HG03469 (cell line): ENCODE measurements around the gene SLC13A2.
"Not testable (repeated sequence)": the region's sequence is repeated elsewhere in the genome, so short reads cannot be mapped to it uniquely, and the experiment has no call there.

Source experiments
- ATAC-seq: cut with Tn5 transposase; IDR thresholded peaks from one replicate; pipeline ENCODE4 v1.9.1; 2021; ENCODE audit warnings: mild to moderate bottlenecking, moderate library complexity, moderate number of reproducible peaks; ENCODE audit not compliant: unreplicated experiment

SLC13A2 gene, protein sequence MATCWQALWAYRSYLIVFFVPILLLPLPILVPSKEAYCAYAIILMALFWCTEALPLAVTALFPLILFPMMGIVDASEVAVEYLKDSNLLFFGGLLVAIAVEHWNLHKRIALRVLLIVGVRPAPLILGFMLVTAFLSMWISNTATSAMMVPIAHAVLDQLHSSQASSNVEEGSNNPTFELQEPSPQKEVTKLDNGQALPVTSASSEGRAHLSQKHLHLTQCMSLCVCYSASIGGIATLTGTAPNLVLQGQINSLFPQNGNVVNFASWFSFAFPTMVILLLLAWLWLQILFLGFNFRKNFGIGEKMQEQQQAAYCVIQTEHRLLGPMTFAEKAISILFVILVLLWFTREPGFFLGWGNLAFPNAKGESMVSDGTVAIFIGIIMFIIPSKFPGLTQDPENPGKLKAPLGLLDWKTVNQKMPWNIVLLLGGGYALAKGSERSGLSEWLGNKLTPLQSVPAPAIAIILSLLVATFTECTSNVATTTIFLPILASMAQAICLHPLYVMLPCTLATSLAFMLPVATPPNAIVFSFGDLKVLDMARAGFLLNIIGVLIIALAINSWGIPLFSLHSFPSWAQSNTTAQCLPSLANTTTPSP

DNA sequence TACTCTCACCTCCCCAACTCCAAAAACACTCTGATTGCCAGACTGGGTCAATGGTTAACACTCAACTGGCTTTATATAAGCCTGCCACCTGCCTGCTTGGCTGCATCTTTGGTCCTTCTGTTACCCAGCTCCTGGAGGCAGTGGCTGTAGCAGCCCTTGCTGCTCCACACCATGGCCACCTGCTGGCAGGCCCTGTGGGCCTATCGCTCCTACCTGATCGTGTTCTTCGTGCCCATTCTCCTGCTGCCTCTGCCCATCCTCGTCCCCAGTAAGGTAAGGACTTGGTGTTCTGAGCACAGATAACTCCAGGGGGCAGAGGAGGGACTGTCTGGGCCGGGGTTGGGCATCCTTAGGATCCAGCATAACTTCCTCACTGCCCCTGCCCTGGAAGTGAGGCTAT is at the start of gene SLC13A2:
SLC13A2 (plus strand) TSS at position 103 of the 400 bp plus-strand sequence; CDS start at position 172, 69 bp downstream.
- ATAC-seq = no peak

DNA sequence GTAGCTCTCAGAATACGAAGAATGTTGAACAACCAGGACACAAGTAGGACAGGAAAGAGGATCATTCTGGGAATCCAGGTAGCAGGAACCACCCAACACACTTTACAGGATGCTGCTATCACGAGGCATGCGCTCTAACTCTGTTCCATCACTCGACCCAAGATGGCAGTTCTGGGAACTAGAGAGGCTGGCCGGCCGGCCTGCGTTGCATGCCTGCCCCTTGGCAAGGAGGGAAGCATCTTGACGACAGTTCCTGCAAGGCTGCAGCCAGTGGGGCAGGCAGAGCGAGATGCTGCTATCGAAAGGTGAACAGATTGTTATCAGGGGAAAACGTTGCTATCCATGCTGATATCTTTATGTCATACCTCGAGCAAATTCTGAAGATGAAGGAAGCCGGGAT is 48.2 kb upstream of the SLC13A2 start:
- ATAC-seq = no peak

DNA sequence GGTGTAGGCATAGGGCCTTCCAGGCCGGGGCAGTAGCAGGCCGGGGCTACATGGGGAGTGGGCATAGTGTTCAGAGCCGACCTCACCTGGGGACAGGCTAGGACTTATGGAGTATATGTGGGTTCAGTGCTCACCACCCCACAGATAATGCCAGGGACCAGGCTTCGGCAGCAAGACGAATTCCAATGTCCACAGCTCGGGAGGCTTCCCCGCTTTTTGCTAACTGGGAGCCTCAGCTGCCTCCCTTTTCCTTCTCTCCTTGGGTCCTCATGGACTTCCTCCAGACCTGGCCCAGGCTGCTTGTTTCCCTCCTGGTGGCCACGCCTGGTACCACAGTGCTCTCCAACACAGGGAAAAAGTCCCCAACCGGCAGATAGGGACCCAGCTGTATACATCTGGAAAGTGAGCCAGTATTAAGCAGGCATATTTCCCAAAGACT is 47.3 kb upstream of the SLC13A2 start:
- no peak for ATAC-seq

- no peak for ATAC-seq
Observed at GRCh38 chr17:28427371-28427770, 46.1 kb upstream of the SLC13A2 start.

GRCh38 chr17:28427982-28428381 is 45.5 kb upstream of the SLC13A2 start:
- ATAC-seq = not testable (repeated sequence)

GRCh38 chr17:28433721-28434120 is 39.7 kb upstream of the SLC13A2 start:
- ATAC-seq = no peak

GRCh38 chr17:28434326-28434725 is 39.1 kb upstream of the SLC13A2 start:
- not testable (repeated sequence) for ATAC-seq

DNA sequence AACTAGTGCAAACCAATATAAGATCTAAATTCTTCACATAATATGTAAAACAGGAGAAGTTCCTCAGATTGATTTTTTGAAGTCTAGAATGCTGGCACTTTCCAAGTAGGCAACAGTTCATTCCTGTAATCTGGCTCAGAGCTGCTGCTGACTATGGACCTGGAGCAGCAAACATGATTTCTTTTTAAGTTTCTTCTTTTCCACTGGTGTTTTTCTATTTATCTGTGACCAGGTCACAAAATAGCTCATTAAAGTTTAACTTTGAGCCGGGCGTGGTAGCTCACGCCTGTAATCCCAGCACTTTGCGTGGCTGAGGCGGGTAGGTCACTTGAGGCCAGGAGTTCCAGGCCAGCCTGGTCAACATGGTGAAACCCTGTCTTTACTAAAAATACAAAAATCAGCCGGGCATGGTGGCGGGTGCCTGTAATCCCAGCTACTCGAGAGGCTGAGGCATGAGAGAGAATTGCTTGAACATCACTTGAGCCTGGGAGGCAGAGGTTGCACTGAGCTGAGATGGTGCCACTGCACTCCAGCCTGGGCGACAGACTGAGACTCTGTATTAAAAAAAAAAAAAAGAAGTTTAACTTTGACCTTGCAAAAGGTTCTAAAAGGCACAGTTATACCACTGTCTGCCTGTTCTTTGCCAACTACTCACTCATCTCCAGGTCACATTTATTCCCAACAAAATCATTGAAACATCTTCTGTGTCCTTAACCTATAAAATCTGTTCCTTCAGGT is 29.4 kb upstream of the SLC13A2 start:
- ATAC-seq = no peak

DNA sequence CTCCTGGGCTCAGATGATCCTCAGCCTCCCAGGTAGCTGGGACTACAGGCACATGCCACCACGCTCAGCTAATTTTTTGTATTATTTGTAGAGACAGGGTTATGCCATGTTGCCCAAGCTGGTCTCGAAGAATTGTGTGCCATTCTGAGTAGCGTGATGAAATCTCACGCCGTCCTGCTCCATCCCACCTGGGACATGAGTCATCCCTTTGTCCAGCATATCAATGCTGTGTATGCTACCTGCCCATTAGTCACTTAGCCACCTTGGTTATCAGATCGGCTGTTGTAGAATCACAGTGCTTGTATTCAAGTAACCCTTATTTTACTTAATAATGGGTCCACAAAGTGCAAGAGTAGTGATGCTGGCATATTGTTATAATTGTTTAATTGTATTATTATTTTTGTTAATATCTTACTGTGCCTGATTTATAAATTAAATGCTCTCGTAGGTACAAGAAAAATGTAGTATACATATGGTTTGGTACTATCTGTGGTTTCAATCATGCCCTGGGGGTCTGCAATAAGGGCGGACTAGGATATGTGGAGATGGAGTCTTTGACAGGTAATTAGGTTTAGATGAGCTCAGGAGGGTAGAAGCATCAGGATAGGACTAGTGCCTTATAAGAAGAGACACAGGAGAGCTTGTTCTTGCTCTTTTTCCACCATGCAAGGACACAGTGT is 26.6 kb upstream of the SLC13A2 start:
- ATAC-seq = no peak

DNA sequence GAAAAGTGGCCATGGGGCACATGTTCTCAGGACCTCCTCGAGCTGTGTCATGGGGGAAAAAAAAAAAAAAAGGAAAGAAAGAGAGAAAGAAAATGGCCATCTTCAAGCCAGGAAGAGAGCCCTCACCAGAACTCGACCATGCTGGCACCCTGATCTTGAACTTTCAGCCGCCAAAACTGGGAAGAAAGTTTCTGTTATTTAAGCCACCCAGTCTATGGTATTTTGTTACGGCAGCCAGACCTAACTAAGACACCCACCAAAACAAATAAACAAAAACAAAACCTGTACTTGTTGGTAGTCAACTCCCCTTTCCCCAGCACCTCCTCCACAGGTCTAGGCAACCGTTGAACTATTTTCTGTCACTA is 26.1 kb upstream of the SLC13A2 start:
- no peak for ATAC-seq

DNA sequence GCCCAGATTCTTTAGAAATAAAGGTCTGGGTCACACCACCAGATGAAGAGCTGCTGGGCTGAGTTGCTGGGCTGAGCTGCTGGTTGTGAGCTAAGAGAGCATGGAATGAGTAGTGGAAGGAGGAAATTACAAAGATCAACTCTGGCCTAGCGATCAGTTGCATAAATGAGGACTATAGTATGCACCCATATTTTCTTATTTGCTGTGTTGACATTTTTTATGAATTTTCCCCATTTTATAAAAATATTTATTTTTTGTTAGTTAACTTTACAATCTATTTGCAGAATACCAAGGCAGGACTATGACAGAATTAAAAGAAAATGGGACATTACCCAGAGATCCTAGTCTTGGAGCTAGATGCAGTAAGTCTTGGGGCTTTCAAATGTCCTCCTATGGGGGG is 23.6 kb upstream of the SLC13A2 start:
- ATAC-seq = no peak

GRCh38 chr17:28457890-28458289 is 15.6 kb upstream of the SLC13A2 start:
- ATAC-seq = no peak

GRCh38 chr17:28458881-28459280 is 14.6 kb upstream of the SLC13A2 start:
- ATAC-seq = not testable (repeated sequence)

DNA sequence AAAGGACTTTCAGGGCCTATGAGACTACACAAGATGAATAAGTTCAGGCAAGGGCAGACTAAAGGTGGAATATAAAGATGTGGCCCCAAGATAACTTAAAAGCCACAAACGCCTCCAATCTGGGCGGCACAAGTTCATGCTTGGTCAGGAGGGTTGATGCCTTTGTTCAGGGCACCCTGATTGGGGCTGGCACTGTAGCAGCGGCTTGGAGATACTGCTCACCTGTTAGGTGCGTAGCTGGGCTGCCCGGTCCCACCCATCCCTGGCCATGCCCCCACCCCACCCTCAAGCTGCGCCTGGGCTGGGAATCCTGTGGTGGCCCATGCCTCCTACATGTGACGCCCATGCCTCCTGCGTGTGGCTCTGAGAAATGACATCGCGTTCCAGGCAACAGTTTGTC is 12.5 kb upstream of the SLC13A2 start:
- no peak for ATAC-seq

DNA sequence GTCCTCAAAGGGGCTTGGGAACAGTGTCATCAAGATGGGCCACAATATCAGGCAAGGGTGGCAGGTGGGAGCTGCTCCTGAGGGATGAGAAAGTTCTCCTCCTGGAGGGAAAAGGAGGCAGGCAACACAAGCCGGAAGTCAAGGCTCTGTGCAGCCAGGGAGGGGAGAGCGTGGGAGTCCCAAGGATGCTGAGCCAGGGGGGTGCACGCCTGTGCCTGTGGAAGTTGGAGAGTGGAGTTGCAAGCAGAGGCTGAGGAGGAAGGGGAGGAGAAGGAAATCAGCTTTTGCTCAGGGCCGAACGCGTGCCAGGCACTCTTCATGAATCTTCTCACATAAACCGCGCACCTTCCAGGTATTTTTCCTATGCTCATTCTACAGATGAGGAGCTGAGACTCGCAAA is 7.4 kb upstream of the SLC13A2 start:
- ATAC-seq = no peak

- no peak for ATAC-seq
Observed at GRCh38 chr17:28466521-28467048, 6.9 kb upstream of the SLC13A2 start.

GRCh38 chr17:28467456-28468025 is 5.9 kb upstream of the SLC13A2 start:
- no peak for ATAC-seq

- not testable (repeated sequence) for ATAC-seq
Observed at GRCh38 chr17:28468033-28468735, 5.3 kb upstream of the SLC13A2 start.

DNA sequence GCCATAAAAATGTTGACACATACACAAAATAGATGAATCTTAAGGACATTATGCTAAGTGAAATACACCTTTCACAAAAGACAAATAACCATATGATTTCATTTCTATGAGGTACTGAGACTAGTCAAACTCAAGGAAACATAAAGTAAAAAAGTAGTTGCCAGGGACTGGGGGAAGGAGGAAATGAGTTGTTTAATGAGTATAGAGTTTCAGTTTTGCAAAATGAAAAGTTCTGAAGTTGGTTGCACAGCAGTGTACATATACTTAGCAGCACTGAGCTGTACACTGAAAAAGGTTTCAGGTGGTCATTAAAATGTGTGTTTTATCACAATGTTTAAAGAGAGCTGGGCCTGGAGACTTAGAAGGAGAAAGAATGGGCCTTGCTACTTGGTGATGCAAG is 4.7 kb upstream of the SLC13A2 start:
- no peak for ATAC-seq

GRCh38 chr17:28469376-28469775 is 4.1 kb upstream of the SLC13A2 start:
- no peak for ATAC-seq
